Islet precursor cell (in vitro differentiated cells): ENCODE measurements around the gene ISG20L2.

Experiments used
- DNase-seq: peaks from one replicate; pipeline ENCODE4 v3.0.0-alpha.2; 2018

Gene ISG20L2

GRCh38 chr1:156705321-156705917, 23.1 kb downstream of the ISG20L2 start, which contains the start of gene CRABP2:
TSS of gene CRABP2 (minus strand) at chr1:156705583. CDS start at chr1:156705446, 137 bp downstream.
- no peak for DNase-seq

GRCh38 chr1:156704930-156705320, 23.6 kb downstream of the ISG20L2 start:
- peak; percentile 85 for DNase-seq

GRCh38 chr1:156704166-156704711, 24.3 kb downstream of the ISG20L2 start:
- no peak for DNase-seq

GRCh38 chr1:156703741-156704140, 24.8 kb downstream of the ISG20L2 start:
- no peak for DNase-seq

GRCh38 chr1:156703336-156703735, 25.2 kb downstream of the ISG20L2 start:
- DNase-seq, result no peak

GRCh38 chr1:156700736-156701531, 27.6 kb downstream of the ISG20L2 start:
- no peak for DNase-seq

GRCh38 chr1:156698995-156699394, 29.6 kb downstream of the ISG20L2 start:
- no peak for DNase-seq

- DNase-seq, result no peak
These were observed 31.1 kb downstream of the ISG20L2 start for GRCh38 chr1:156697481-156697880.

GRCh38 chr1:156696755-156697154, 31.8 kb downstream of the ISG20L2 start:
- DNase-seq, result no peak

- no peak for DNase-seq
These were observed 33.9 kb downstream of the ISG20L2 start for GRCh38 chr1:156694690-156694962.

GRCh38 chr1:156693848-156694689, 34.5 kb downstream of the ISG20L2 start:
- peak; percentile 91 for DNase-seq

- peak; percentile 94 for DNase-seq
These were observed 35.4 kb downstream of the ISG20L2 start for GRCh38 chr1:156692925-156693847.

- DNase-seq, result no peak
These were observed 36.1 kb downstream of the ISG20L2 start for GRCh38 chr1:156692441-156692924.

- peak; percentile 90 for DNase-seq
These were observed 36.7 kb downstream of the ISG20L2 start for GRCh38 chr1:156691665-156692440.

- no peak for DNase-seq
These were observed 37.4 kb downstream of the ISG20L2 start for GRCh38 chr1:156691191-156691590.

GRCh38 chr1:156690675-156691036, 37.9 kb downstream of the ISG20L2 start:
- no peak for DNase-seq

GRCh38 chr1:156689953-156690674, 38.5 kb downstream of the ISG20L2 start:
- DNase-seq, result peak; percentile 76

- peak; percentile 97 for DNase-seq
These were observed 39.3 kb downstream of the ISG20L2 start for GRCh38 chr1:156689035-156689952.

GRCh38 chr1:156684227-156684782, 44.3 kb downstream of the ISG20L2 start:
- no peak for DNase-seq
